Epithelial cell of proximal tubule (primary cell): ENCODE measurements around the gene OSBPL1A. TPM values are rescaled to one million over a fixed set of nuclear protein-coding genes. Genes with fewer than 3 reads are reported as not detected.

ENCODE experiments used
- DNase-seq: peaks from one replicate; pipeline ENCODE4 v3.0.0-alpha.2; 2011; ENCODE audit warnings: low read depth
- H3K4me3 ChIP-seq: 2 replicates; pipeline ENCODE4 v1.5.1; 2011; ENCODE audit warnings: low read depth, mild to moderate bottlenecking, low read length
- total RNA-seq: library from RNA; depleted of rRNA; stranded (reverse); fragments of >200 nt; gene quantifications from 2 replicates; pipeline ENCODE4 v1.2.3, GENCODE V29; 2015
- TF ChIP-seq, protein P1 (sequence below): conservative IDR thresholded peaks from 2 replicates; pipeline ENCODE4 v1.5.1; 2012; ENCODE audit warnings: low read depth, mild to moderate bottlenecking, low read length

Gene OSBPL1A
- total RNA-seq, 1 donor from 2014 or later: 24.7 TPM

DNA sequence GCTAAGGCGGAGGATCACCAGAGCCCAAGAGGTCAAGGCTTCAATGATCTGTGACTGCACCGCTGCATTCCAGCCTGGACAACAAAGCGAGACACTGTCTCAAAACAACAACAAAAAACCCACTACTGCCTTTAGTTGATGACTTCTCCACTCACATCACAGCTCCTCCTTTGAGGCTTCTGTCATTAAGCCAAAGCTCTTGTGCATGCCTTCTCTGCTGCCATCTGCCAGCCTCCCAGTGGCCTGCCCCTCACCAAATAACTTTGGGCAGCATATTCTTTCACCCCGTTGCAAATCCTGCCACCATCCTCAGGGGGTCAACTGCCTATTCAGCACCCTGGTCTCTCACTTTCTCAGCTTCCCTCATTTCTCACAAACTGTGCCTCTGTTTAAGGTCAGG, 27.5 kb downstream of the OSBPL1A start:
- TF ChIP-seq, protein P1, sequence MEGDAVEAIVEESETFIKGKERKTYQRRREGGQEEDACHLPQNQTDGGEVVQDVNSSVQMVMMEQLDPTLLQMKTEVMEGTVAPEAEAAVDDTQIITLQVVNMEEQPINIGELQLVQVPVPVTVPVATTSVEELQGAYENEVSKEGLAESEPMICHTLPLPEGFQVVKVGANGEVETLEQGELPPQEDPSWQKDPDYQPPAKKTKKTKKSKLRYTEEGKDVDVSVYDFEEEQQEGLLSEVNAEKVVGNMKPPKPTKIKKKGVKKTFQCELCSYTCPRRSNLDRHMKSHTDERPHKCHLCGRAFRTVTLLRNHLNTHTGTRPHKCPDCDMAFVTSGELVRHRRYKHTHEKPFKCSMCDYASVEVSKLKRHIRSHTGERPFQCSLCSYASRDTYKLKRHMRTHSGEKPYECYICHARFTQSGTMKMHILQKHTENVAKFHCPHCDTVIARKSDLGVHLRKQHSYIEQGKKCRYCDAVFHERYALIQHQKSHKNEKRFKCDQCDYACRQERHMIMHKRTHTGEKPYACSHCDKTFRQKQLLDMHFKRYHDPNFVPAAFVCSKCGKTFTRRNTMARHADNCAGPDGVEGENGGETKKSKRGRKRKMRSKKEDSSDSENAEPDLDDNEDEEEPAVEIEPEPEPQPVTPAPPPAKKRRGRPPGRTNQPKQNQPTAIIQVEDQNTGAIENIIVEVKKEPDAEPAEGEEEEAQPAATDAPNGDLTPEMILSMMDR: no peak
- DNase-seq: no peak
- no peak overlapping the region for H3K4me3 ChIP-seq

DNA sequence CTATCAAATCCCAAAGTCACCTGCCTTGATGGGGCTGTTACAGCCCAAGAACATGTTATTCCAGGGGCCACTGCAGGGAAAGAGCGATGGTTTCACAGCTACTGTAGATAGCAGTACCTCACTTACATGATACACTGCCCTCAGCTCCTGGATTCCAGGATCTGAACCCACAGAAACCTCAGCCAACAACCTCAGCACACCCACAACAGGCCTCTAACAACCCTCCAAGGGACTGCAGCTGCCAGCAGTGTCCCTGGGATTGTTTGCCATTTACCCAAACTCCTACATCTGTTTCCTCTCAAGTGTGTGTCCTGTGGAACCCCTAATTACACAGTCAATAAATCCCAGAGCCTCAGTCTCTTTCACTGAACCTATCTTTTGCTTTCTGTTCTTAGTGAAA, 28.2 kb downstream of the OSBPL1A start:
- TF ChIP-seq, protein P1: no peak
- DNase-seq: no peak
- H3K4me3 ChIP-seq: no peak overlapping the region

DNA sequence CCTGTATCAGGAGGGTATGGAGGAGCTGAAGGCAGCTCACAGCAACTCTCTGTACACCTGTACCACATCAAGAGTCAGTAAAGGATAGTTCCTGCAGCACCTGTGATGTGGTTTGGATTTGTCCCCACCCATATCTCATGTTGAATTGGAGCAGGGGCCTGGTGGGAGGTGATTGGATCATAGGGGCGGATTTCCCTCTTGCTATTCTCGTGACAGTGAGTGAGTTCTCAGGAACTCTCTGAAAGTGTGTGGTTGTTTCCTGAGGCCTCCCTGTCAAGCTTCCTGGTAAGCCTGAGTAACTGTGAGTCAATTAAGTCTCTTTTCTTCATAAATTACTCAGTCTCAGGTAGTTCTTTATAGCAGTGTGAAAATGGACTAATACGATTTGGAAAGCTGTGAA, 28.9 kb downstream of the OSBPL1A start:
- TF ChIP-seq, protein P1: no peak
- no peak overlapping the region for H3K4me3 ChIP-seq
- no peak for DNase-seq

DNA sequence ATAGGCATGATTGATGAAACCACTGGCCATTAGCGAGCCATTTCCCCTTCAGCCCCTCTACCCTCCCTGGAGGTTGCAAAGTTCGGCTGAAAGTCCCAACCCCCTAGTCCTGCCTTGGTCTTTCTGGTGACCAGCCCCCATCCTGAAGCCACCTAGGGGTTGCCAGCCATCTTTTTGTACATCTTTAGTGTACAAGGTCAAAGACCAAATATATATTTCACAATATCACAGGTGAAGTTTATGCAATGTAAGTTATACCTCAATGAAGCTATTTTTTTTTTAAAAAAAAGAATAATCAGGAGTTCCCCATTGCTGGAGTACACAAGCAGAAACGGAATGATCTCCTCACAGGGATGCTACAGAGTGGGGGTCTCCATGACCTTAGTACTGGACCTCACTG, 31.3 kb downstream of the OSBPL1A start:
- no peak for DNase-seq
- TF ChIP-seq, protein P1: no peak
- H3K4me3 ChIP-seq: no peak overlapping the region

DNA sequence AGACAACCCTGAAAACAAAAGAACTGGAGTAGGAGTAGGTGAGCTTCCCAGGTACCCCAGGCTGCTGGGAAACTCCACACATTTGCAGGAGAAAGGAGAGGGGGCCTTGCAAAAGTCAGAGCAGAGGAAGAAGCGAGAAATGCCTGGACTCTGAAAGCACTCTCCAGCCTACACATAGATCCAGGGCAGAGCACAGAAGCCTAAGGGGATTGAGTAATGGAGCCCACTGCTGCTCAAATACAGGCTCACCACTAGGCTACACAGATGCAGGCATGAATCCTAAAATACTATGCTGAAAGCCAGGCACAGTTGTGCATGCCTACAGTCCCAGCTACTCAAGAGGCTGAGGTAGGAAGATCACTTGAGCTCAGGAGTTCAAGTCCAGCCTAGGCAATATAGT, 33.4 kb downstream of the OSBPL1A start:
- no peak for DNase-seq
- TF ChIP-seq, protein P1: no peak
- no peak overlapping the region for H3K4me3 ChIP-seq

DNA sequence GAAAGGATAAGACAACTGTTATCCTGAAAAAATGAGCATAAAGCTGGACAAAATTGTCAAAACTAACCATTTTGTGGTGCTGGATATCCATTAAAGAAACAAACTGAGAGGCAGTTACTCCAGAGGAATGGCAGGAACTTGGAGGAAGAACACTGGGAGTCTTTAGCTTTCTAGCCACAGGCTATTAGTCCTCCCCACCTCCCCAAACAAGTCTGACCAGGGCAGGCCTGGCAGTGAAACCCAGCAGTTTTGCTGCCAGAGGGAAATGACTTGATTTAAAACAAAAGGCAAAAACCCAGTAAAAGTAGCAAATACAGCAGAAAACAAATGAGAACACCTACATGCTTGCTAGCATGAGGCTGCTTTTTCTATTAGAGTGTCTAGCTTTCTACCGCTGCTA, 34.9 kb downstream of the OSBPL1A start:
- DNase-seq: no peak
- no peak overlapping the region for H3K4me3 ChIP-seq

More for the DNA sequence above, 34.9 kb downstream of the OSBPL1A start:
- TF ChIP-seq, protein P1: no peak
